Keratinocyte (primary cell): Measurements from ENCODE around the gene CEL. TPM values are rescaled to one million over a fixed set of nuclear protein-coding genes. Genes with fewer than 3 reads are reported as not detected.

Source experiments
- DNase-seq: peaks from one replicate; pipeline ENCODE4 v3.0.0-alpha.2; 2011; ENCODE audit warnings: low read depth, missing footprints, low spot score
- FAIRE-seq: peaks from 2 replicates; lab custom pipeline; 2011; peaks lifted over from hg19 to GRCh38; lab: Jason Lieb, UNC
- H2AFZ ChIP-seq: 2 replicates; pipeline ENCODE4 v1.6.0; 2012; ENCODE audit warnings: low read length, control low read depth, inconsistent platforms; ENCODE audit not compliant: control insufficient read depth
- H3K27ac ChIP-seq: 2 replicates; pipeline ENCODE4 v1.5.1; 2011; ENCODE audit warnings: low read length; ENCODE audit not compliant: control insufficient read depth, insufficient read depth
- H3K27me3 ChIP-seq: 3 replicates; pipeline ENCODE4 v1.6.0; 2011; ENCODE audit warnings: low read length; ENCODE audit not compliant: control insufficient read depth, insufficient read depth; ENCODE audit errors: extremely low read depth
- H3K36me3 ChIP-seq, 2 experiments: 2 replicates in 1 of 2; 3 replicates in 1 of 2; pipeline ENCODE4 v1.5.1; 2011; ENCODE audit warnings: low read length in 2 of 2, mild to moderate bottlenecking in 1 of 2; ENCODE audit not compliant: control insufficient read depth in 2 of 2, insufficient read depth in 2 of 2; ENCODE audit errors: extremely low read depth in 1 of 2
- H3K4me1 ChIP-seq: 3 replicates; pipeline ENCODE4 v1.5.1; 2011; ENCODE audit warnings: low read length; ENCODE audit not compliant: control insufficient read depth, insufficient read depth; ENCODE audit errors: extremely low read depth
- H3K4me2 ChIP-seq: 3 replicates; pipeline ENCODE4 v1.6.0; 2011; ENCODE audit warnings: low read depth, low read length; ENCODE audit not compliant: control insufficient read depth, insufficient read depth; ENCODE audit errors: extremely low read depth
- H3K4me3 ChIP-seq, 3 experiments: fragments of 200-600 bp in 1 of 3; sonication (generic) in 1 of 3; 2 replicates in 2 of 3; 3 replicates in 1 of 3; pipeline ENCODE4 v1.5.1; 2011 to 2016; ENCODE audit warnings: low read length in 3 of 3, mild to moderate bottlenecking in 3 of 3, control low read depth in 2 of 3, inconsistent platforms in 1 of 3, low read depth in 1 of 3, mixed read lengths in 1 of 3, mixed run types in 1 of 3, moderate library complexity in 1 of 3; ENCODE audit not compliant: control insufficient read depth in 2 of 3, insufficient read depth in 2 of 3; ENCODE audit errors: extremely low read depth in 1 of 3
- H3K79me2 ChIP-seq: 2 replicates; pipeline ENCODE4 v1.6.0; 2012; ENCODE audit warnings: low read length; ENCODE audit not compliant: control insufficient read depth, insufficient read depth
- H3K9ac ChIP-seq: 3 replicates; pipeline ENCODE4 v1.6.0; 2011; ENCODE audit warnings: low read length; ENCODE audit not compliant: control insufficient read depth, insufficient read depth; ENCODE audit errors: extremely low read depth
- H3K9me1 ChIP-seq: 3 replicates; pipeline ENCODE4 v1.6.0; 2011; ENCODE audit warnings: low read length; ENCODE audit not compliant: control insufficient read depth, insufficient read depth; ENCODE audit errors: extremely low read depth
- H3K9me3 ChIP-seq: 2 replicates; pipeline ENCODE4 v1.5.1; 2012; ENCODE audit warnings: low read depth, low read length; ENCODE audit not compliant: control insufficient read depth
- H4K20me1 ChIP-seq: 3 replicates; pipeline ENCODE4 v1.6.0; 2011; ENCODE audit warnings: low read length; ENCODE audit not compliant: control insufficient read depth, insufficient read depth; ENCODE audit errors: extremely low read depth
- EZH2 ChIP-seq: IDR thresholded peaks from one replicate; pipeline ENCODE4 v1.6.1; 2012; ENCODE audit warnings: inconsistent platforms, mild to moderate bottlenecking, low read length, moderate library complexity
- dilution Hi-C: fragments of 300-500 bp; cut with MboI; formaldehyde crosslinking; loops from one replicate; pipeline ENCODE4 v1.7.0; 2020; ENCODE audit warnings: low sequenced_read_pairs; ENCODE audit not compliant: extremely low pct_ligation_motif_present
- polyA plus RNA-seq, 5 experiments: library from polyadenylated mRNA; depleted of rRNA in 3 of 5; stranded (reverse) in 3 of 5; stranded (forward) in 1 of 5; unstranded in 1 of 5; fragments of >200 nt; gene quantifications; 1 replicate in 1 of 5; 2 replicates in 3 of 5; 3 replicates in 1 of 5; pipeline versions ENCODE4 v1.2.1 to v1.2.3, GENCODE V29; 2011 to 2012; ENCODE audit warnings: missing spikeins in 2 of 5, low read depth in 1 of 5, low replicate concordance in 1 of 5
- TF ChIP-seq, protein P1 (sequence below), 3 experiments: IDR thresholded peaks in 1 of 3; conservative IDR thresholded peaks in 1 of 3; optimal IDR thresholded peaks in 1 of 3; 2 replicates in 2 of 3; 3 replicates in 1 of 3; pipeline versions ENCODE3 to v1.5.1; 2011; ENCODE audit warnings: low read length in 3 of 3, mild to moderate bottlenecking in 3 of 3, moderate library complexity in 2 of 3, control low read depth in 1 of 3, inconsistent platforms in 1 of 3; ENCODE audit not compliant: insufficient read depth in 2 of 3; ENCODE audit errors: extremely low read depth in 1 of 3

CEL gene
- polyA plus RNA-seq, 1 donor (not counting 4 experiments of a cell fraction or from before 2014, with no cell fraction given) = 0.12 TPM

DNA sequence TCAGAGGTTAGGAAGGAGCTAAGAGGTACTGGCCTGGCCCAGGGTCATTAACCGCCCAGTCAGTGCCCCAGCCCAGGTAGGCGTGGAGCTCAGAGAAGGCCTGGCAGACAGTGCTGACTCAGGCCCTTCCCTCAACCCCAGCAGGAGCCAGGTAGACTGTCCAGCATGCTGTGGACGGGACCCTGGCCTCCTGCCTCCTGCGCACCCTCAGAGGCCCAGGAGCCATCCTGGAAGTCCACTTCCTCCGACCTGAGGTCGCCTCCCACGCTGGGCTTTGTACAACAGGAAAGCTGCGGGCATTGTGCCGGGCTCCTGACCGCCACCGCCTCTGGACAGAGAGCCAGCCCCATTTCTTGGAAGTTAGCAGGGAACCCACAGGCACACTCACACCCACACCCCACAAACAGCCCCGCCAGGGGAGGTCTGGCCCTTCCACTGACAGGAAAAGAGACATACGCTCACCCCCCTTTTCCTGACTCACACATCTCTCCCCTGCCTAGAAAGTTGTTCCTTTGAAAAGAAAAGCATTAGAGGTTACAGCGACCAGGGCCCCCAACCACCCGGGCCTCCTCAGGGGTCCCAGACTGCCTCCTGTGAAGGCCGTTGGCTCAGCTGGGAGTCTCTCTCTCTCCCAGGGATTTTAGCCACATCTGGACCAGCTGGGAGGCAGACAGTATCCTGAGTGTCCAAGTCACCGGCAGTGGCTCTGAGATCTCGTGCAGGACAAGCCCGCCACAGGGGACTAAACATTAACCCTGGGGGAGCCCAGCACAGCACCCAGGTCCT, 51.6 kb downstream of the CEL start:
- H2AFZ ChIP-seq = no peak overlapping the region
- H3K79me2 ChIP-seq = peaks cover 2% of the 10 kb centered on the region
- no peak overlapping the region for H3K4me2 ChIP-seq
- H3K9ac ChIP-seq = no peak overlapping the region
- DNase-seq (no peak), FAIRE-seq (no peak)
- peaks cover 5 to 18% of the 10 kb centered on the region in 2 experiments for H3K36me3 ChIP-seq
- no peaks in the 10 kb centered on the region for H3K9me1 ChIP-seq
- H3K27me3 ChIP-seq = no peaks in the 10 kb centered on the region
- peaks cover 20% of the 10 kb centered on the region for H4K20me1 ChIP-seq
- TF ChIP-seq, protein P1, sequence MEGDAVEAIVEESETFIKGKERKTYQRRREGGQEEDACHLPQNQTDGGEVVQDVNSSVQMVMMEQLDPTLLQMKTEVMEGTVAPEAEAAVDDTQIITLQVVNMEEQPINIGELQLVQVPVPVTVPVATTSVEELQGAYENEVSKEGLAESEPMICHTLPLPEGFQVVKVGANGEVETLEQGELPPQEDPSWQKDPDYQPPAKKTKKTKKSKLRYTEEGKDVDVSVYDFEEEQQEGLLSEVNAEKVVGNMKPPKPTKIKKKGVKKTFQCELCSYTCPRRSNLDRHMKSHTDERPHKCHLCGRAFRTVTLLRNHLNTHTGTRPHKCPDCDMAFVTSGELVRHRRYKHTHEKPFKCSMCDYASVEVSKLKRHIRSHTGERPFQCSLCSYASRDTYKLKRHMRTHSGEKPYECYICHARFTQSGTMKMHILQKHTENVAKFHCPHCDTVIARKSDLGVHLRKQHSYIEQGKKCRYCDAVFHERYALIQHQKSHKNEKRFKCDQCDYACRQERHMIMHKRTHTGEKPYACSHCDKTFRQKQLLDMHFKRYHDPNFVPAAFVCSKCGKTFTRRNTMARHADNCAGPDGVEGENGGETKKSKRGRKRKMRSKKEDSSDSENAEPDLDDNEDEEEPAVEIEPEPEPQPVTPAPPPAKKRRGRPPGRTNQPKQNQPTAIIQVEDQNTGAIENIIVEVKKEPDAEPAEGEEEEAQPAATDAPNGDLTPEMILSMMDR (optimal IDR thresholded peaks at IDR 0.05 in 1 of 3, IDR thresholded peaks at IDR 0.05 in 1 of 3, conservative IDR thresholded peaks at IDR 0.05 in 1 of 3; ENCODE audit: extremely low read depth in 1 of 3, insufficient read depth in 2 of 3, low read length in 3 of 3) = no peak
- TF ChIP-seq EZH2 = no peak
- H3K4me3 ChIP-seq = no peak overlapping the region
- dilution Hi-C loops = no loop called here
- H3K4me1 ChIP-seq = peaks cover 10% of the 10 kb centered on the region
- no peaks in the 10 kb centered on the region for H3K9me3 ChIP-seq
- no peak overlapping the region for H3K27ac ChIP-seq

DNA sequence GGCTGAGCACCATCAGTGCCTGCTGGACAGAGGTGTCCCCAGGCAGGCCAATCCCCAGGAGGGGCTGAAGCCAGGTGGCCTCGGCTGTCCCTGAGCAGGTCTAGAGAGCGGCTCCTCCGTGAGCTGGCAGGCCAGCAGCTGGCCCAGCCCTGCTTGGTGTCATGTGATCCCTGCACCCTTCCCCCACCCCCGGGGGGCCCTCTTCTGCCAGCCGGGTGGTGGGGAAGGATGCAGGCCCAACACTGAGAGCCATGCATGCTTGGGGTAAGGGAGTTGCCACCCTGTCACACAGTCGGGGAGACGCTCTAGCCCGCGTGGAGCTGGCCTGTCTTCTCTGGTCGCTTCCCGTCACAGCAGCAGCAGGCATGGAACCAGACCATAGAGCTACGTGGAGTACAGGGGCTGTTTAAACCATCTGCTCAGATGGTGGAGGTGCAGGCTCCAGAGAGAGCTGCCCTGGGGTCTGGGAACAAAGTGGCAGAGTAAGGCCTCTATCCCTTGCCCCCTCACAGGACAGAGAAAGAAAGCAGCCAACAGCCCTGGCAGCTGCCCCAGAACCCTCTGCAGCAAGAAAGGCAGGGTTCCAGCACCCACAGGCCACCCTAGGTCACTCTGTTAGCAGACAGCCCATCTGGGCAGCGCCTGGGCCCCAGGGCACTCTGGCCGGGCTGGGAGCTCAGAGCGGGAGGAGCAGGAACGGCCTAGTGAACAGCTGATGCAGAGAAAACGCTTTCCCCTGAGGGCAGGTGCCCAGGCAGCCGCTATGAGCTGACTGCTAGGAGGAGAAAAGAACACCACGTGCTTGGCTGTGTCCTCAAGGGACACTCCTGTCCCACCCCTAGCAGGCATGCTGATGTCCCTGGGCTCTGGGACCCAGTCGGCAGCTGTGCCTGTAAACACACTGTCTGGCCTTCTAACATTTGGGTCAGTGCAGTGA, 52.4 kb downstream of the CEL start:
- DNase-seq (no peak), FAIRE-seq (no peak)
- dilution Hi-C loops = no loop called here
- peaks cover 3% of the 10 kb centered on the region for H3K79me2 ChIP-seq
- H3K9ac ChIP-seq = no peak overlapping the region
- H3K9me3 ChIP-seq = no peaks in the 10 kb centered on the region
- peaks cover 5 to 11% of the 10 kb centered on the region in 2 experiments for H3K36me3 ChIP-seq
- TF ChIP-seq EZH2 = no peak
- H3K27ac ChIP-seq = no peak overlapping the region
- H3K9me1 ChIP-seq = no peaks in the 10 kb centered on the region
- no peaks in the 10 kb centered on the region for H3K27me3 ChIP-seq
- no peak overlapping the region for H2AFZ ChIP-seq
- no peak overlapping the region for H3K4me3 ChIP-seq
- peaks cover 13% of the 10 kb centered on the region for H3K4me1 ChIP-seq
- no peak overlapping the region for H3K4me2 ChIP-seq
- peaks cover 27% of the 10 kb centered on the region for H4K20me1 ChIP-seq
